Measurements from ENCODE around the gene SPECC1L. TPM values are rescaled to one million over a fixed set of nuclear protein-coding genes. Genes with fewer than 3 reads are reported as not detected.

The SPECC1L gene
- total and polyA plus RNA-seq, 10 donors, result 5.0 to 65.4 (median 41.5) TPM

- no peak overlapping the region for H3K27ac ChIP-seq
- DNase-seq, result no peak
- H3K4me1 ChIP-seq, result peaks cover 0 to 42% (median 28%) of the 10 kb centered on the region in 6 donors
- TF ChIP-seq CTCF (IDR thresholded peaks at IDR 0.05 in 8 of 11, conservative IDR thresholded peaks at IDR 0.05 in 3 of 11) (no peak), POLR2AphosphoS5 (IDR thresholded peaks at IDR 0.05) (no peak), POLR2A (IDR thresholded peaks at IDR 0.05) (no peak)
- H3K36me3 ChIP-seq, result no peaks in the 10 kb centered on the region
- H3K27me3 ChIP-seq (replicated peaks in 1 of 7), result no peaks in the 10 kb centered on the region
- no peaks in the 10 kb centered on the region for H3K9me3 ChIP-seq
- 91 to 97% (median 97%) methylated on average over 3 of the region's 3 CpGs for WGBS, 5 donors
- H3K4me3 ChIP-seq, result no peak overlapping the region
- intact Hi-C loops (cut with DNase I; ENCODE audit: low total_unique reads), result no loop called here
Measured at GRCh38 chr22:24457894-24458420, 187.3 kb downstream of the SPECC1L start.

GRCh38 chr22:24459911-24460310, 189.3 kb downstream of the SPECC1L start:
- intact Hi-C loops (cut with DNase I; ENCODE audit: low total_unique reads), result no loop called here
- no peak overlapping the region for H3K4me3 ChIP-seq
- H3K4me1 ChIP-seq, result peaks cover 0 to 53% (median 28%) of the 10 kb centered on the region in 6 donors
- H3K9me3 ChIP-seq, result no peaks in the 10 kb centered on the region
- TF ChIP-seq CTCF (IDR thresholded peaks at IDR 0.05 in 8 of 11, conservative IDR thresholded peaks at IDR 0.05 in 3 of 11), result no peak
- TF ChIP-seq POLR2A (IDR thresholded peaks at IDR 0.05), result no peak
- TF ChIP-seq POLR2AphosphoS5 (IDR thresholded peaks at IDR 0.05), result no peak
- no peaks in the 10 kb centered on the region for H3K36me3 ChIP-seq
- H3K27me3 ChIP-seq (replicated peaks in 1 of 7), result no peaks in the 10 kb centered on the region
- WGBS, 5 donors, result 37 to 57% (median 50%) methylated on average over 1 of the region's 1 CpG
- H3K27ac ChIP-seq, result no peak overlapping the region
- DNase-seq, result no peak

- intact Hi-C loops (cut with DNase I; ENCODE audit: low total_unique reads), result no loop called here
- H3K9me3 ChIP-seq, result no peaks in the 10 kb centered on the region
- H3K36me3 ChIP-seq, result no peaks in the 10 kb centered on the region
- no peak for DNase-seq
- no peak overlapping the region for H3K27ac ChIP-seq
- H3K27me3 ChIP-seq (replicated peaks in 1 of 7), result no peaks in the 10 kb centered on the region
- peaks cover 0 to 50% (median 24%) of the 10 kb centered on the region in 6 donors for H3K4me1 ChIP-seq
- TF ChIP-seq CTCF (IDR thresholded peaks at IDR 0.05 in 8 of 11, conservative IDR thresholded peaks at IDR 0.05 in 3 of 11), result no peak
- no peak for TF ChIP-seq POLR2AphosphoS5 (IDR thresholded peaks at IDR 0.05)
- no peak for TF ChIP-seq POLR2A (IDR thresholded peaks at IDR 0.05)
- no peak overlapping the region for H3K4me3 ChIP-seq
- WGBS, 5 donors, result 61 to 70% (median 65%) methylated on average over 10 of the region's 10 CpGs
Measured at GRCh38 chr22:24460418-24461089, 189.9 kb downstream of the SPECC1L start.

- Histone ChIP-seq H3K27ac (peak overlapping the region in 6 of 8 donors; percentile 6 to 64 (median 50)), H3K4me3 (no peak overlapping the region), H3K27me3 (replicated peaks in 1 of 7) (no peaks in the 10 kb centered on the region), H3K36me3 (no peaks in the 10 kb centered on the region), H3K9me3 (no peaks in the 10 kb centered on the region), H3K4me1 (peaks cover 0 to 62% (median 31%) of the 10 kb centered on the region in 6 donors)
- WGBS, 5 donors, result 51 to 64% (median 55%) methylated on average over 6 of the region's 6 CpGs
- no peak for DNase-seq
- TF ChIP-seq CTCF (IDR thresholded peaks at IDR 0.05 in 8 of 11, conservative IDR thresholded peaks at IDR 0.05 in 3 of 11), result no peak
- intact Hi-C loops (cut with DNase I; ENCODE audit: low total_unique reads), result no loop called here
Measured at GRCh38 chr22:24463071-24463760, 192.6 kb downstream of the SPECC1L start.
